ENCODE data around the gene HPS3.

DNA sequence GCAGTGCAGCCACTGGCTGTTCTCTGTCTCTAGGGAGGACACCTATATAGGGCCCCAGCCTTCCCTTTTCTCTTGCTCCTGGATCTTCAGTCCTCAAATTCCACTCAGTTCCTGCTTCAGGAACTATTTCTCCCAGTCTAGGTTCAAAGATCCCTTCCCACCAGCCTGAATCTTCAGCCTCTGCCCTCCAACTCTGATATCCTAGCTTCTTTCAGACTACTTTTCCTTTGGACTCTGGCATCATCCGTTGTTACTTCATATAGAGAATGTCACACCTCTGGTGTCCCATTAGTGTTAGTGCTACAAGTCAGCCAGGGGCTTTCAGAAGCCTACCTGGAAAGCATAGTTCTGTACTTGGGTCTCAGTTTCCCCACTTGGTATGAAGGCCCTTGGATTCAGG lies 10.0 kb upstream of the HPS3 start:
- TF ChIP-seq, protein P1, sequence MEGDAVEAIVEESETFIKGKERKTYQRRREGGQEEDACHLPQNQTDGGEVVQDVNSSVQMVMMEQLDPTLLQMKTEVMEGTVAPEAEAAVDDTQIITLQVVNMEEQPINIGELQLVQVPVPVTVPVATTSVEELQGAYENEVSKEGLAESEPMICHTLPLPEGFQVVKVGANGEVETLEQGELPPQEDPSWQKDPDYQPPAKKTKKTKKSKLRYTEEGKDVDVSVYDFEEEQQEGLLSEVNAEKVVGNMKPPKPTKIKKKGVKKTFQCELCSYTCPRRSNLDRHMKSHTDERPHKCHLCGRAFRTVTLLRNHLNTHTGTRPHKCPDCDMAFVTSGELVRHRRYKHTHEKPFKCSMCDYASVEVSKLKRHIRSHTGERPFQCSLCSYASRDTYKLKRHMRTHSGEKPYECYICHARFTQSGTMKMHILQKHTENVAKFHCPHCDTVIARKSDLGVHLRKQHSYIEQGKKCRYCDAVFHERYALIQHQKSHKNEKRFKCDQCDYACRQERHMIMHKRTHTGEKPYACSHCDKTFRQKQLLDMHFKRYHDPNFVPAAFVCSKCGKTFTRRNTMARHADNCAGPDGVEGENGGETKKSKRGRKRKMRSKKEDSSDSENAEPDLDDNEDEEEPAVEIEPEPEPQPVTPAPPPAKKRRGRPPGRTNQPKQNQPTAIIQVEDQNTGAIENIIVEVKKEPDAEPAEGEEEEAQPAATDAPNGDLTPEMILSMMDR (IDR thresholded peaks at IDR 0.05) = no peak
- TF ChIP-seq, protein P2, sequence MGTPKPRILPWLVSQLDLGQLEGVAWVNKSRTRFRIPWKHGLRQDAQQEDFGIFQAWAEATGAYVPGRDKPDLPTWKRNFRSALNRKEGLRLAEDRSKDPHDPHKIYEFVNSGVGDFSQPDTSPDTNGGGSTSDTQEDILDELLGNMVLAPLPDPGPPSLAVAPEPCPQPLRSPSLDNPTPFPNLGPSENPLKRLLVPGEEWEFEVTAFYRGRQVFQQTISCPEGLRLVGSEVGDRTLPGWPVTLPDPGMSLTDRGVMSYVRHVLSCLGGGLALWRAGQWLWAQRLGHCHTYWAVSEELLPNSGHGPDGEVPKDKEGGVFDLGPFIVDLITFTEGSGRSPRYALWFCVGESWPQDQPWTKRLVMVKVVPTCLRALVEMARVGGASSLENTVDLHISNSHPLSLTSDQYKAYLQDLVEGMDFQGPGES (IDR thresholded peaks at IDR 0.05; ENCODE audit: low read depth, low read length) = no peak
- no peak for TF ChIP-seq RAD21 (IDR thresholded peaks at IDR 0.05; ENCODE audit: low read length)
- TF ChIP-seq POLR2AphosphoS5 (IDR thresholded peaks at IDR 0.05; ENCODE audit: low read depth, low read length) = no peak
- no peak for TF ChIP-seq NRF1 (IDR thresholded peaks at IDR 0.05; ENCODE audit: low read depth, low read length)

Measured in SK-N-SH (cell line).